GM18868 (cell line): ENCODE results near the gene CA9.

Source experiments
- ATAC-seq: cut with Tn5 transposase; IDR thresholded peaks from one replicate; pipeline ENCODE4 v1.9.1; 2021; ENCODE audit warnings: mild to moderate bottlenecking, moderate library complexity; ENCODE audit not compliant: unreplicated experiment

CA9 gene

GRCh38 chr9:35651956-35652828 is 21.5 kb upstream of the CA9 start:
- no peak for ATAC-seq

- no peak for ATAC-seq
These were observed 20.9 kb upstream of the CA9 start for GRCh38 chr9:35652829-35653209.

- ATAC-seq = no peak
These were observed 20.1 kb upstream of the CA9 start for GRCh38 chr9:35653611-35654010.

- ATAC-seq = no peak
These were observed 17.4 kb upstream of the CA9 start for GRCh38 chr9:35656348-35656747.

- no peak for ATAC-seq
These were observed 16.7 kb upstream of the CA9 start for GRCh38 chr9:35656831-35657545.

GRCh38 chr9:35657546-35658136 is 16.1 kb upstream of the CA9 start, which contains the start of gene RMRP:
Gene RMRP, minus strand, starts transcription at chr9:35658019.
- peak; percentile 91 for ATAC-seq

GRCh38 chr9:35658137-35658967 is 15.4 kb upstream of the CA9 start, which contains the start of gene CCDC107:
Gene CCDC107, plus strand, starts transcription at chr9:35658292. Its CDS starts 88 bp downstream, at chr9:35658380.
- peak; percentile 63 for ATAC-seq

- no peak for ATAC-seq
These were observed 14.8 kb upstream of the CA9 start for GRCh38 chr9:35658968-35659220.

GRCh38 chr9:35659340-35659739 is 14.4 kb upstream of the CA9 start:
- ATAC-seq = no peak

GRCh38 chr9:35660966-35661415 is 12.7 kb upstream of the CA9 start:
- ATAC-seq = no peak

GRCh38 chr9:35661756-35662350 is 11.9 kb upstream of the CA9 start:
- ATAC-seq = no peak

GRCh38 chr9:35662437-35662836 is 11.3 kb upstream of the CA9 start:
- no peak for ATAC-seq

- ATAC-seq = peak; percentile 68
These were observed 8.9 kb upstream of the CA9 start, which contains the start of gene ARHGEF39 for GRCh38 chr9:35664531-35665470. Gene ARHGEF39, minus strand, starts transcription at chr9:35665195. Its CDS starts 26 bp downstream, at chr9:35665169.

GRCh38 chr9:35665471-35665818 is 8.3 kb upstream of the CA9 start:
- ATAC-seq = no peak

GRCh38 chr9:35666045-35666444 is 7.7 kb upstream of the CA9 start:
- no peak for ATAC-seq

GRCh38 chr9:35666549-35666948 is 7.2 kb upstream of the CA9 start:
- no peak for ATAC-seq

GRCh38 chr9:35667939-35668338 is 5.8 kb upstream of the CA9 start:
- no peak for ATAC-seq

- ATAC-seq = no peak
These were observed 4.2 kb upstream of the CA9 start for GRCh38 chr9:35669331-35670145.

- no peak for ATAC-seq
These were observed 265 bp downstream of the CA9 start for GRCh38 chr9:35674025-35674361.
